ENCODE data around the gene ZDHHC16. TPM values are rescaled to one million over a fixed set of nuclear protein-coding genes. Genes with fewer than 3 reads are reported as not detected.

Gene ZDHHC16
- total RNA-seq, 1 experiment from 2014 or later = 43.5 TPM

DNA sequence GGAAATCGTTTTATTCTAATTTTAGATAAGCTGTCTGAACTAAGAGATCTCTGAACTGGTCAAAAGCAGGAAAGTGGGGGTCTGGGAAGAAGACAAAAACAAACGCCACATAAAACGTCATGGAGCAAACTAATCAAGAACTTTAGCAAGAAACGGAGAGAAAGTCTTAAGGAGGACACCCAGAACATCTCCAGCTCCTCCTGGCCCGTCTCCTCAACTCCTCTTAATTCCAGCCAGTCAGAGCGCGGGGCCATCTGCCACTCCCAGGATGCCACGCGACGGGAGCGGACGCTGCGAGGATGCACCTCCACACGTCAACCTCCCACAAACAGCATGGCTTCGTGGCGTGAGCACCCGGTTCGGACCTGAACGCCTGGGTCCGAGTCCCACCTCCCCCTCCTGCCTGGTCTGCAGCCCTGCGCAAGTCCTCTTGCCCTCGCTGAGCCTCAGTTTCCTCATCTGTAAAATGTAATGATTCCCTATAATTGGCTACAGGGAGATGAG, 51.6 kb downstream of the ZDHHC16 start:
- H3K9me3 ChIP-seq = no peaks in the 10 kb centered on the region
- Mint-ChIP-seq H3K9me3 (ENCODE audit: unreplicated experiment) (no peaks in the 10 kb centered on the region), H3K27ac (ENCODE audit: unreplicated experiment) (peak overlapping the region; percentile 91), H3K27me3 (ENCODE audit: insufficient read depth, unreplicated experiment) (no peaks in the 10 kb centered on the region), H3K36me3 (ENCODE audit: insufficient read depth, unreplicated experiment) (peaks cover 14% of the 10 kb centered on the region), H3K4me1 (ENCODE audit: low read depth, unreplicated experiment) (peaks cover 25% of the 10 kb centered on the region), H3K4me3 (ENCODE audit: unreplicated experiment) (peak overlapping the region; percentile 91)
- no TSS peak for BruUV-seq (replicated peaks)
- DNase-seq = peak; percentile 84 to 89
- intact Hi-C loops (cut with micrococcal nuclease; ENCODE audit: unreplicated experiment) = loop anchor here (1.0 to 5.0 kb wide), 4 partner anchors 34 to 165 kb away; partner anchors contain the start of genes EXOSC1, FRAT2 and ZDHHC16
- H3K27me3 ChIP-seq (replicated peaks; ENCODE audit: control insufficient read depth, insufficient read depth, low read length) = no peaks in the 10 kb centered on the region
- ChIA-PET CTCF (interaction anchor here (1.0 kb wide), 1 partner anchor 34 kb away, joined by 3 read pairs; no protein-coding TSS in a partner anchor), POLR2A (no interaction called here)
- H3K4me3 ChIP-seq (ENCODE audit: low read depth, low read length) = peak overlapping the region; percentile 71
- peaks cover 23% of the 10 kb centered on the region for H3K4me1 ChIP-seq
- TF ChIP-seq, protein P1, sequence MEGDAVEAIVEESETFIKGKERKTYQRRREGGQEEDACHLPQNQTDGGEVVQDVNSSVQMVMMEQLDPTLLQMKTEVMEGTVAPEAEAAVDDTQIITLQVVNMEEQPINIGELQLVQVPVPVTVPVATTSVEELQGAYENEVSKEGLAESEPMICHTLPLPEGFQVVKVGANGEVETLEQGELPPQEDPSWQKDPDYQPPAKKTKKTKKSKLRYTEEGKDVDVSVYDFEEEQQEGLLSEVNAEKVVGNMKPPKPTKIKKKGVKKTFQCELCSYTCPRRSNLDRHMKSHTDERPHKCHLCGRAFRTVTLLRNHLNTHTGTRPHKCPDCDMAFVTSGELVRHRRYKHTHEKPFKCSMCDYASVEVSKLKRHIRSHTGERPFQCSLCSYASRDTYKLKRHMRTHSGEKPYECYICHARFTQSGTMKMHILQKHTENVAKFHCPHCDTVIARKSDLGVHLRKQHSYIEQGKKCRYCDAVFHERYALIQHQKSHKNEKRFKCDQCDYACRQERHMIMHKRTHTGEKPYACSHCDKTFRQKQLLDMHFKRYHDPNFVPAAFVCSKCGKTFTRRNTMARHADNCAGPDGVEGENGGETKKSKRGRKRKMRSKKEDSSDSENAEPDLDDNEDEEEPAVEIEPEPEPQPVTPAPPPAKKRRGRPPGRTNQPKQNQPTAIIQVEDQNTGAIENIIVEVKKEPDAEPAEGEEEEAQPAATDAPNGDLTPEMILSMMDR (IDR thresholded peaks at IDR 0.05; ENCODE audit: insufficient read depth in 1 of 2, low read depth in 1 of 2, low read length in 1 of 2, severe bottlenecking in 1 of 2, unreplicated experiment in 1 of 2) = no peak
- H3K36me3 ChIP-seq (ENCODE audit: control insufficient read depth, insufficient read depth, low read length) = no peaks in the 10 kb centered on the region

DNA sequence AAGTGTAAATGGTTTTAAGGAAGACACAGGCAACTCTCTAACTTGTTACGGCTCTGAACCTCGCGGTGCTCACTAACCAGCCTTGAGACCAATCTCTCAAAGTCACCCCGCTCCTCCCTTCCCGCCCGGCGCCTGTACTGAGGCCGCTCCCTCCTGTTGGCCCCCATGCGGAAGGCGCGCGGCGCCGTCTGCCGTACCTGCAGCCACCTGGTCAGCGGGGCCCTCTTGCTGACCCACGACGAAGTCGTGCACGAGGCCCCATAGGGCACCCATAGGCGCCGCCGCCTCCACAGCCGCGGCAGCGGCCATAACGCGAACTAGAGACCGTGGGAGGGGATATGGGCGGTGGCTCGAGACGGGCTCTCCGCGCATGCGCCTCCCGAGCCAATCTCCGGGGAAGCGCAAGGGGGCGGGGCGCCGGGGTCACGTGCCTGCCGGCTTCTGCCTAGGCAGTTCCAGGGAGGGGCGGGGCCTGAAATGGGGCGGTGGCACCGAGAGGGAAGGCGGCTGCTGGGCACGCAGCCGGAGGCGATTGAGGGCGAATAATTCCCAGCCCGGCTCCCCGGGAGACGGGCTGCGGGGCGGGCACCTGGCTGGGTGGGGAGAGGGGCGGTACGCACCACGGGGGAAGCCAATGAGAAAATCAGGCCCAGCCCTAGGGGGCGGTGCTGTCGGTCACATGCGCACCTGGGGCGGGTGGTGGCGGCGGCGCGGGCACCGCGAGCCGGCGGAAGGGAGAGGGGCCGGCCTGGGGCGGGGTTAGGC, 52.3 kb downstream of the ZDHHC16 start, which contains the start of gene MMS19:
Gene MMS19 (minus strand): TSS at position 347 of the 765 bp plus-strand sequence. CDS start 38 bp downstream, at position 309.
- H3K27ac Mint-ChIP-seq (ENCODE audit: unreplicated experiment) = peak within 1 kb of the TSS; percentile 91
- no peaks in the 10 kb centered on the region for H3K27me3 Mint-ChIP-seq (ENCODE audit: insufficient read depth, unreplicated experiment)
- CTCF ChIA-PET = interaction anchor here (0.6 to 1.6 kb wide), 6 partner anchors 9 to 75 kb away, joined by 3 to 8 read pairs (median 4); partner anchors contain the start of gene ANKRD2
- DNase-seq = peak; percentile 99 to 100
- Histone ChIP-seq H3K4me3 (ENCODE audit: low read depth, low read length) (peak within 1 kb of the TSS; percentile 71), H3K36me3 (ENCODE audit: control insufficient read depth, insufficient read depth, low read length) (no peaks in the 10 kb centered on the region), H3K4me1 (peaks cover 23% of the 10 kb centered on the region), H3K27me3 (replicated peaks; ENCODE audit: control insufficient read depth, insufficient read depth, low read length) (no peaks in the 10 kb centered on the region), H3K9me3 (no peaks in the 10 kb centered on the region)
- TSS peak; percentile 20 for BruUV-seq (replicated peaks)
- intact Hi-C loops (cut with micrococcal nuclease; ENCODE audit: unreplicated experiment) = loop anchor here (1.0 to 5.0 kb wide), 4 partner anchors 35 to 166 kb away; partner anchors contain the start of genes EXOSC1, FRAT2 and ZDHHC16
- TF ChIP-seq, protein P1 (IDR thresholded peaks at IDR 0.05; ENCODE audit: insufficient read depth in 1 of 2, low read depth in 1 of 2, low read length in 1 of 2, severe bottlenecking in 1 of 2, unreplicated experiment in 1 of 2) = no peak
- H3K4me1 Mint-ChIP-seq (ENCODE audit: low read depth, unreplicated experiment) = peaks cover 25% of the 10 kb centered on the region
- no peaks in the 10 kb centered on the region for H3K9me3 Mint-ChIP-seq (ENCODE audit: unreplicated experiment)
- peak within 1 kb of the TSS; percentile 91 for H3K4me3 Mint-ChIP-seq (ENCODE audit: unreplicated experiment)
- POLR2A ChIA-PET = interaction anchor here (0.6 to 0.8 kb wide), 3 partner anchors 36 to 165 kb away, joined by 3 read pairs; partner anchors contain the start of gene RRP12
- H3K36me3 Mint-ChIP-seq (ENCODE audit: insufficient read depth, unreplicated experiment) = peaks cover 14% of the 10 kb centered on the region

Data from Caco-2 (cell line).